ENCODE data around the gene DNAH6. TPM values are rescaled to one million over a fixed set of nuclear protein-coding genes. Genes with fewer than 3 reads are reported as not detected.

The DNAH6 gene
- total RNA-seq, 1 donor from 2014 or later: not detected

- Histone ChIP-seq H3K27me3 (no peaks in the 10 kb centered on the region), H3K27ac (no peak overlapping the region), H3K9me3 (no peaks in the 10 kb centered on the region), H3K4me3 (no peak overlapping the region), H3K36me3 (no peaks in the 10 kb centered on the region), H3K4me1 (no peaks in the 10 kb centered on the region)
- DNase-seq (ENCODE audit: low spot score in 2 of 2): no peak
- intact Hi-C loops (cut with DNase I): no loop called here
- TF ChIP-seq CTCF (IDR thresholded peaks at IDR 0.05): no peak
Measured at GRCh38 chr2:84678214-84678613, 161.9 kb downstream of the DNAH6 start.

GRCh38 chr2:84686783-84687476 is 170.6 kb downstream of the DNAH6 start:
- intact Hi-C loops (cut with DNase I): no loop called here
- Histone ChIP-seq H3K4me3 (no peak overlapping the region), H3K4me1 (no peaks in the 10 kb centered on the region), H3K9me3 (no peaks in the 10 kb centered on the region), H3K27me3 (no peaks in the 10 kb centered on the region), H3K27ac (no peak overlapping the region), H3K36me3 (no peaks in the 10 kb centered on the region)
- no peak for DNase-seq (ENCODE audit: low spot score in 2 of 2)
- no peak for TF ChIP-seq CTCF (IDR thresholded peaks at IDR 0.05)

DNA sequence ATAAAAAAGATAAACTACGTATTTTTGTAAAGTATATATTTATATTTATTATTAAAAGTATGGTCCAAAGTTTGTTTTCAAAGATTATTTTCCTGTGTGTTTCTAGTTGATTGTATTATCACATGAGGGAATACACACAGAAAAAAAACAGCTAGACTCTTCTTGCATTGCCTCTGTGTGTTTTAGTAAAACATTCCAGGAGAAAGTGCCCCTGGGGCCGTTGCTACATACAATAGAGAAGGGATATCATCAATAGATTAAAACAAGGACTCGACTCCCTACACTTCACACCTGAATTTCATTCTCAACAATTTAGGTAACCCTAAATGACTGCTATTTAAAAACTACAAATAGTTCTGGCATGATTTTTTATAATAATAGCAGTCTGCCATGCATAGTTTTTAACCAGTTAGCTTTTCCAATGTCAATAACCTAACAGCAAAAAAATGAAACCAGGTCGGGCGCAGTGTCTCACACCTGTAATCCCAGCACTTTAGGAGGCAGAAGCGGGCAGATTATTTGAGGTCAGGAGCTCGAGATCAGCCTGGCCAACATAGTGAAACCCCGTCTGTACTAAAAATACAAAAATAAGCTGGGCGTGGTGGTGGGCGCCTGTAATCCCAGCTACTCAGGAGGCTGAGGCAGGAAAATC is 171.3 kb downstream of the DNAH6 start:
- Histone ChIP-seq H3K9me3 (no peaks in the 10 kb centered on the region), H3K27me3 (no peaks in the 10 kb centered on the region), H3K27ac (no peak overlapping the region), H3K4me1 (no peaks in the 10 kb centered on the region), H3K36me3 (no peaks in the 10 kb centered on the region), H3K4me3 (no peak overlapping the region)
- no peak for DNase-seq (ENCODE audit: low spot score in 2 of 2)
- intact Hi-C loops (cut with DNase I): no loop called here
- no peak for TF ChIP-seq CTCF (IDR thresholded peaks at IDR 0.05)

DNA sequence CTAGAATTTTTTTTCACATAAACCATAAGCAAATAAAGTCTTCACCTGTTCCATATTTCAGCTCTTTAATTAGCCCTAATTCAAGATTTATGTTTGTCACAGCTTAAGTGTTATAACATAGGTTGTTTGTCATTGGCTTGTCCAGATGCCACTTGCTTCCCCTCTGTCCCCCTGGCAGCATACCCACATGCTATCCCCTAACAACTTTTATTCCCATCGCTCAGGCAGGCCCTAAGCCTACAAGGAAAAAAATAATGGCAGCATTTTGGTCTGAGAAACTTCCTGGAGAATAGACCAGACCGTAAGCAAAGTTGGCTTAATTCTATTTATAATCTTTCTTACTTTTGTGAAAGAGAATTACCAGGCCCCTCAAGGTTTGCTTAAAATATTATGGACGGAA is 173.9 kb downstream of the DNAH6 start:
- Histone ChIP-seq H3K4me3 (no peak overlapping the region), H3K4me1 (no peaks in the 10 kb centered on the region), H3K27me3 (no peaks in the 10 kb centered on the region), H3K36me3 (no peaks in the 10 kb centered on the region), H3K27ac (no peak overlapping the region), H3K9me3 (no peaks in the 10 kb centered on the region)
- no peak for TF ChIP-seq CTCF (IDR thresholded peaks at IDR 0.05)
- DNase-seq (ENCODE audit: low spot score in 2 of 2): no peak
- intact Hi-C loops (cut with DNase I): no loop called here

DNA sequence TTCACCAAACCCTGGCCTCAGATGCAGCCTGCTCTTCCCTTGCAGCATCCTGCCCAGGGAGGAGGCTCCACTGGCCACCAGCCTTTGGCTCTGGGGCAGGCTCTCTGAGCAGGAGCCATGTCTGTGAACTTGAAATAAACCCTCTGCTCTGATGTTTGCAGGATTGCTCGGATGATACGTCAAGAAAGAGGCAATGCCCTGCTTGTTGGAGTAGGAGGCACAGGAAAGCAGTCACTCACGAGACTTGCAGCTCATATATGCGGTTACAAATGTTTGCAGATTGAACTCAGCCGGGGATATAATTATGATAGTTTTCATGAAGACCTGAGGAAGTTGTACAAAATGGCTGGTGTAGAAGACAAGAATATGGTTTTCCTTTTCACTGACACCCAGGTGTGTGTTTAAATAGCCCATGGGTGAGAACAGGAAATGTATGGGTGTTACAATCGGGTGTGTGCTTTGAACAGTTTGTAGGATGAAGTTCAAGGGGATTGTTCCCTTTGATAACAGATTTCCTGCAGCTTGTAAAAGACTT is 177.9 kb downstream of the DNAH6 start:
- H3K4me1 ChIP-seq: no peaks in the 10 kb centered on the region
- H3K36me3 ChIP-seq: no peaks in the 10 kb centered on the region
- no peak overlapping the region for H3K4me3 ChIP-seq
- no peak for DNase-seq (ENCODE audit: low spot score in 2 of 2)
- intact Hi-C loops (cut with DNase I): no loop called here
- no peak for TF ChIP-seq CTCF (IDR thresholded peaks at IDR 0.05)
- no peak overlapping the region for H3K27ac ChIP-seq
- no peaks in the 10 kb centered on the region for H3K27me3 ChIP-seq
- H3K9me3 ChIP-seq: no peaks in the 10 kb centered on the region

Data from ascending aorta (tissue), 2 donors.